GM12891 (cell line): Measurements from ENCODE around the gene CCDC8.

Source experiments
- POLR2A ChIP-seq: IDR thresholded peaks from 2 replicates; pipeline ENCODE4 v1.6.1; 2011; ENCODE audit warnings: low read depth, low read length, control low read depth
- POLR2AphosphoS5 ChIP-seq: IDR thresholded peaks from 2 replicates; pipeline ENCODE4 v1.6.1; 2011; ENCODE audit warnings: low read depth, low read length, control low read depth
- POU2F2 ChIP-seq: IDR thresholded peaks from 2 replicates; pipeline ENCODE4 v1.6.1; 2011; ENCODE audit warnings: low read depth, mild to moderate bottlenecking, control low read depth, low read length, moderate library complexity
- TAF1 ChIP-seq: IDR thresholded peaks from 2 replicates; pipeline ENCODE4 v1.6.1; 2011; ENCODE audit warnings: low read depth, low read length, control low read depth

DNA sequence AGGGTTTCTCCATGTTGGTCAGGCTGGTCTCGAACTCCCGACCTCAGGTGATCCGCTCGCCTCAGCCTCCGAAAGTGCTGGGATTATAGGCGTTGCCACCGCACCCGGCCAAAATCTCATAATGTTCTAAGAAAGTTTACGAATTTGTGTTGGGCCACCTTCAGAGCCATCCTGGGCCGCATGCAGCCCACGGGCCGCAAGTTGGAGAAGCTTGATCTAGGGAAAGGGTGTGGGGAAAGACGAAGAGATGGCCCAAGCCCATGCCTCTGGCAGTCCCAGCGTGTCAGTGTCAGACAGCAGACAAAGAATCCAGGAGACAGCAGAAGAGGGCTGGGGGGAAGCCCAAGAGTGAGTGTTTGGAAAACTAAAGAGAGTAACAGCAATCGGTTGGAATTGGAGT, 32.7 kb upstream of the CCDC8 start:
- TF ChIP-seq POLR2A (no peak), POU2F2 (no peak), POLR2AphosphoS5 (no peak), TAF1 (no peak)
